ENCODE measurements around the gene FAM170B.

The FAM170B gene

GRCh38 chr10:49153971-49154370 lies 20.1 kb upstream of the FAM170B start:
- Histone ChIP-seq H3K27me3 (ENCODE audit: control insufficient read depth, insufficient read depth, low read length) (no peaks in the 10 kb centered on the region), H3K4me1 (peaks cover 4% of the 10 kb centered on the region), H3K79me2 (no peaks in the 10 kb centered on the region), H3K36me3 (ENCODE audit: control insufficient read depth, insufficient read depth, low read length) (no peaks in the 10 kb centered on the region), H3K4me2 (ENCODE audit: low read length) (no peak overlapping the region), H3K9ac (no peak overlapping the region), H3K4me3 (ENCODE audit: low read depth, low read length) (no peak overlapping the region), H3K27ac (no peak overlapping the region), H2AFZ (no peak overlapping the region), H3K9me3 (ENCODE audit: control insufficient read depth, low read length) (no peaks in the 10 kb centered on the region)
- TF ChIP-seq CTCF (IDR thresholded peaks at IDR 0.05), result no peak

- no peak for TF ChIP-seq CTCF (IDR thresholded peaks at IDR 0.05)
- H3K27ac ChIP-seq, result no peak overlapping the region
- no peak overlapping the region for H2AFZ ChIP-seq
- H3K79me2 ChIP-seq, result no peaks in the 10 kb centered on the region
- no peaks in the 10 kb centered on the region for H3K9me3 ChIP-seq (ENCODE audit: control insufficient read depth, low read length)
- no peak overlapping the region for H3K4me2 ChIP-seq (ENCODE audit: low read length)
- H3K4me1 ChIP-seq, result peaks cover 4% of the 10 kb centered on the region
- no peaks in the 10 kb centered on the region for H3K27me3 ChIP-seq (ENCODE audit: control insufficient read depth, insufficient read depth, low read length)
- no peak overlapping the region for H3K4me3 ChIP-seq (ENCODE audit: low read depth, low read length)
- no peak overlapping the region for H3K9ac ChIP-seq
- H3K36me3 ChIP-seq (ENCODE audit: control insufficient read depth, insufficient read depth, low read length), result no peaks in the 10 kb centered on the region
These were observed 19.3 kb upstream of the FAM170B start for GRCh38 chr10:49153115-49153514.

- Histone ChIP-seq H3K9ac (no peak overlapping the region), H3K27ac (no peak overlapping the region), H3K9me3 (ENCODE audit: control insufficient read depth, low read length) (no peaks in the 10 kb centered on the region), H3K4me1 (peaks cover 4% of the 10 kb centered on the region), H2AFZ (no peak overlapping the region), H3K4me2 (ENCODE audit: low read length) (no peak overlapping the region), H3K79me2 (no peaks in the 10 kb centered on the region), H3K4me3 (ENCODE audit: low read depth, low read length) (no peak overlapping the region), H3K36me3 (ENCODE audit: control insufficient read depth, insufficient read depth, low read length) (no peaks in the 10 kb centered on the region), H3K27me3 (ENCODE audit: control insufficient read depth, insufficient read depth, low read length) (no peaks in the 10 kb centered on the region)
- TF ChIP-seq CTCF (IDR thresholded peaks at IDR 0.05), result no peak
These were observed 18.8 kb upstream of the FAM170B start for GRCh38 chr10:49152663-49153062.

GRCh38 chr10:49152037-49152436 lies 18.2 kb upstream of the FAM170B start:
- no peak for TF ChIP-seq CTCF (IDR thresholded peaks at IDR 0.05)

GRCh38 chr10:49151481-49151880 lies 17.7 kb upstream of the FAM170B start:
- Histone ChIP-seq H3K4me3 (ENCODE audit: low read depth, low read length) (no peak overlapping the region), H3K9ac (no peak overlapping the region), H3K27me3 (ENCODE audit: control insufficient read depth, insufficient read depth, low read length) (no peaks in the 10 kb centered on the region), H3K36me3 (ENCODE audit: control insufficient read depth, insufficient read depth, low read length) (no peaks in the 10 kb centered on the region), H2AFZ (no peak overlapping the region), H3K27ac (no peak overlapping the region), H3K4me1 (peaks cover 4% of the 10 kb centered on the region), H3K9me3 (ENCODE audit: control insufficient read depth, low read length) (no peaks in the 10 kb centered on the region), H3K4me2 (ENCODE audit: low read length) (no peak overlapping the region), H3K79me2 (no peaks in the 10 kb centered on the region)
- TF ChIP-seq CTCF (IDR thresholded peaks at IDR 0.05), result no peak

More at GRCh38 chr10:49152037-49152436, 18.2 kb upstream of the FAM170B start:
- Histone ChIP-seq H3K4me3 (ENCODE audit: low read depth, low read length) (no peak overlapping the region), H3K9me3 (ENCODE audit: control insufficient read depth, low read length) (no peaks in the 10 kb centered on the region), H3K27me3 (ENCODE audit: control insufficient read depth, insufficient read depth, low read length) (no peaks in the 10 kb centered on the region), H3K36me3 (ENCODE audit: control insufficient read depth, insufficient read depth, low read length) (no peaks in the 10 kb centered on the region), H3K27ac (no peak overlapping the region), H2AFZ (no peak overlapping the region), H3K4me2 (ENCODE audit: low read length) (no peak overlapping the region), H3K79me2 (no peaks in the 10 kb centered on the region), H3K4me1 (peaks cover 4% of the 10 kb centered on the region), H3K9ac (no peak overlapping the region)

Measured in parathyroid adenoma (tissue), 2 donors.